GM12878 (cell line): Measurements from ENCODE around the gene KRTAP1-4. TPM values are rescaled to one million over a fixed set of nuclear protein-coding genes. Genes with fewer than 3 reads are reported as not detected.
"Not testable (repeated sequence)": the region's sequence is repeated elsewhere in the genome, so short reads cannot be mapped to it uniquely, and the experiment has no call there.

Experiments used
- ATAC-seq: fragments of 200-7000 bp; cut with Tn5 transposase; 3 replicates; pipeline ENCODE4 v1.9.1; 2020; ENCODE audit warnings: mild to moderate bottlenecking, moderate library complexity
- BruUV-seq: library from RNA; stranded (reverse); fragments of 400-500 nt; replicated peaks from 2 replicates; lab custom pipeline; 2021; lab: Mats Ljungman, UMichigan
- CTCF ChIA-PET: fragments of 300-600 bp; sonication (Branson Sonifier 250); formaldehyde crosslinking; extraction: SDS; loops from one replicate; lab custom pipeline; 2021; ENCODE audit warnings: inconsistent platforms; lab: Yijun Ruan, JAX
- POLR2A ChIA-PET: fragments of 350-600 bp; formaldehyde crosslinking; extraction: SDS; loops from one replicate; lab custom pipeline; 2021; ENCODE audit warnings: inconsistent platforms; lab: Charles Lee
- RAD21 ChIA-PET: fragments of 300-600 bp; sonication (Branson Sonifier 250); formaldehyde crosslinking; loops from one replicate; lab custom pipeline; 2023; ENCODE audit warnings: antibody characterized with exemption; ENCODE audit not compliant: unreplicated experiment; lab: Charles Lee
- SMC1A ChIA-PET: fragments of 300-600 bp; sonication (Branson Sonifier 250); formaldehyde crosslinking; loops from one replicate; lab custom pipeline; 2023; ENCODE audit not compliant: unreplicated experiment, uncharacterized antibody; lab: Charles Lee
- DNase-seq: peaks from one replicate; pipeline ENCODE4 v3.0.0-alpha.2; 2011; ENCODE audit warnings: low read depth, low spot score
- FAIRE-seq: peaks from 3 replicates; lab custom pipeline; 2011; peaks lifted over from hg19 to GRCh38; lab: Jason Lieb, UNC
- H2AFZ ChIP-seq: 2 replicates; pipeline ENCODE4 v1.6.0; 2011; ENCODE audit warnings: low read depth, low read length, control low read depth; ENCODE audit not compliant: control insufficient read depth
- H3K27ac ChIP-seq: 2 replicates; pipeline ENCODE4 v1.5.1; 2011; ENCODE audit warnings: control low read depth; ENCODE audit not compliant: control insufficient read depth, insufficient read depth
- H3K27me3 ChIP-seq, 2 experiments: replicated peaks in 1 of 2; 2 replicates each; pipeline versions ENCODE4 v1.6.0 to v1.6.1; 2011; ENCODE audit warnings: low read length in 1 of 2; ENCODE audit not compliant: control insufficient read depth in 2 of 2, insufficient read depth in 2 of 2
- H3K36me3 ChIP-seq, 2 experiments: 2 replicates each; pipeline ENCODE4 v1.5.1; 2011; ENCODE audit warnings: low read length in 1 of 2; ENCODE audit not compliant: control insufficient read depth in 2 of 2, insufficient read depth in 2 of 2
- H3K4me1 ChIP-seq: 2 replicates; pipeline ENCODE4 v1.6.1; 2011; ENCODE audit warnings: mild to moderate bottlenecking, low read length, moderate library complexity, mixed read lengths; ENCODE audit not compliant: control insufficient read depth, insufficient read depth
- H3K4me2 ChIP-seq: 2 replicates; pipeline ENCODE4 v1.6.0; 2011; ENCODE audit warnings: control low read depth; ENCODE audit not compliant: control insufficient read depth, insufficient read depth
- H3K4me3 ChIP-seq: fragments of 200-600 bp; sonication (generic); 2 replicates; pipeline ENCODE4 v1.5.1; 2016
- H3K79me2 ChIP-seq: 2 replicates; pipeline ENCODE4 v1.6.0; 2011; ENCODE audit warnings: low read length; ENCODE audit not compliant: control insufficient read depth, insufficient read depth
- H3K9ac ChIP-seq: 2 replicates; pipeline ENCODE4 v1.8.0; 2011; ENCODE audit warnings: low read length, control low read depth, mixed read lengths; ENCODE audit not compliant: control insufficient read depth, insufficient read depth
- H3K9me3 ChIP-seq: replicated peaks from 3 replicates; pipeline ENCODE4 v1.5.1; 2011; ENCODE audit warnings: mild to moderate bottlenecking, low read length; ENCODE audit not compliant: control insufficient read depth, insufficient read depth
- H4K20me1 ChIP-seq: 2 replicates; pipeline ENCODE4 v1.6.0; 2011; ENCODE audit not compliant: control insufficient read depth, insufficient read depth
- ASH2L ChIP-seq: fragments of 300-600, 200-600 bp; sonication (generic); IDR thresholded peaks from 2 replicates; pipeline ENCODE4 v1.6.1; 2017; ENCODE audit warnings: low read depth, mild to moderate bottlenecking, borderline replicate concordance
- ATF3 ChIP-seq: IDR thresholded peaks from 2 replicates; pipeline ENCODE4 v1.6.1; 2011; ENCODE audit warnings: low read depth, mild to moderate bottlenecking, low read length, moderate library complexity, borderline replicate concordance; ENCODE audit errors: extremely low read depth
- BMI1 ChIP-seq: fragments of 450-650 bp; IDR thresholded peaks from 2 replicates; pipeline ENCODE4 v1.6.1; 2016; ENCODE audit warnings: mild to moderate bottlenecking, moderate library complexity, borderline replicate concordance
- CBFB ChIP-seq: IDR thresholded peaks from 2 replicates; pipeline ENCODE4 v1.6.1; 2016; ENCODE audit warnings: antibody characterized with exemption, low read depth
- EZH2 ChIP-seq: IDR thresholded peaks from 2 replicates; pipeline ENCODE4 v1.6.1; 2012; ENCODE audit warnings: low read depth, mild to moderate bottlenecking, control low read depth, inconsistent platforms, low read length, borderline replicate concordance; ENCODE audit not compliant: control insufficient read depth
- HDGF ChIP-seq: fragments of 450-650 bp; IDR thresholded peaks from 2 replicates; pipeline ENCODE4 v1.6.1; 2016; ENCODE audit warnings: antibody characterized with exemption
- IRF4 ChIP-seq: IDR thresholded peaks from 2 replicates; pipeline ENCODE4 v1.6.1; 2011; ENCODE audit warnings: low read depth, low read length
- JUNB ChIP-seq: IDR thresholded peaks from 2 replicates; pipeline ENCODE4 v1.6.1; 2016; ENCODE audit warnings: antibody characterized with exemption, mild to moderate bottlenecking
- JUND ChIP-seq: IDR thresholded peaks from 2 replicates; pipeline ENCODE4 v1.6.1; 2012; ENCODE audit warnings: low read depth, mild to moderate bottlenecking, low read length, improper control_type of control experiment, moderate library complexity
- KDM1A ChIP-seq: fragments of 200-600 bp; sonication (generic); IDR thresholded peaks from 2 replicates; pipeline ENCODE4 v1.6.1; 2016; ENCODE audit warnings: borderline replicate concordance
- LARP7 ChIP-seq: fragments of 450-650 bp; IDR thresholded peaks from 2 replicates; pipeline ENCODE4 v1.6.1; 2017; ENCODE audit warnings: mild to moderate bottlenecking
- PAX5 ChIP-seq: IDR thresholded peaks from 2 replicates; pipeline ENCODE4 v1.6.1; 2011; ENCODE audit warnings: low read depth, low read length, borderline replicate concordance
- PAX8 ChIP-seq: fragments of 450-650 bp; IDR thresholded peaks from 2 replicates; pipeline ENCODE4 v1.6.1; 2017; ENCODE audit warnings: mild to moderate bottlenecking, moderate library complexity
- POLR2A ChIP-seq: IDR thresholded peaks from 2 replicates; pipeline ENCODE4 v1.6.1; 2011; ENCODE audit warnings: low read depth, mild to moderate bottlenecking, low read length
- RELA ChIP-seq: fragments of 450-650 bp; IDR thresholded peaks from 2 replicates; pipeline ENCODE4 v1.8.0; 2014; ENCODE audit warnings: borderline replicate concordance; ENCODE audit not compliant: partially characterized antibody
- SIN3A ChIP-seq: IDR thresholded peaks from 2 replicates; pipeline ENCODE4 v1.6.1; 2012; ENCODE audit warnings: low read depth, low read length, improper control_type of control experiment
- SKIL ChIP-seq: fragments of 450-650 bp; IDR thresholded peaks from 2 replicates; pipeline ENCODE4 v1.6.1; 2017; ENCODE audit warnings: mild to moderate bottlenecking, low read depth, inconsistent platforms; ENCODE audit not compliant: poor library complexity, severe bottlenecking
- SREBF1 ChIP-seq: IDR thresholded peaks from 2 replicates; pipeline ENCODE4 v1.6.1; 2012; ENCODE audit warnings: mild to moderate bottlenecking, low read length
- STAT3 ChIP-seq: IDR thresholded peaks from 2 replicates; pipeline ENCODE4 v1.6.1; 2011; ENCODE audit warnings: low read depth, low read length, improper control_type of control experiment
- WGBS: methylation state at CpG from one replicate; pipeline ENCODE4 v1.1.6; 2016; ENCODE audit warnings: low lambda C conversion rate; ENCODE audit not compliant: insufficient replicate concordance, insufficient coverage; ENCODE audit errors: missing lambda C conversion rate; 5-methylcytosine and 5-hydroxymethylcytosine counted together
- in situ Hi-C: fragments of 300-500 bp; cut with MboI; formaldehyde crosslinking; loops from 9 replicates; pipeline ENCODE4 v1.14.3; 2018; ENCODE audit warnings: mixed read lengths
- intact Hi-C: fragments of 100-400 bp; cut with micrococcal nuclease; formaldehyde crosslinking; loops from one replicate; pipeline ENCODE4 v1.14.2; 2022; ENCODE audit not compliant: unreplicated experiment
- polyA plus RNA-seq, 11 experiments: library from polyadenylated mRNA; depleted of rRNA in 4 of 11; unstranded in 6 of 11; stranded (reverse) in 5 of 11; fragments of >200 nt; fragmentation: Nextera tagmentation in 4 of 11; fragmentation: Illumina TruSeq in 1 of 11; extraction: Ambion mirVana in 4 of 11; extraction: Trizol in 1 of 11; gene quantifications; 1 replicate in 1 of 11; 2 replicates in 10 of 11; pipeline versions ENCODE4 v1.2.1 to v1.2.3, GENCODE V29; 2011 to 2016; ENCODE audit warnings: inconsistent platforms in 2 of 11, missing spikeins in 2 of 11, low read depth in 1 of 11
- total RNA-seq, 4 experiments: library from RNA; depleted of rRNA in 3 of 4; stranded (reverse); fragments of >200 nt in 3 of 4; fragmentation: Illumina TruSeq in 1 of 4; extraction: Trizol in 1 of 4; gene quantifications; 2 replicates each; pipeline versions ENCODE4 v1.2.1 to v1.2.3, GENCODE V29; 2013 to 2021

KRTAP1-4 gene
- total and polyA plus RNA-seq, 10 of the 15 experiments (the other 5 are each of a cell fraction or from before 2014, with no cell fraction given), result not detected

DNA sequence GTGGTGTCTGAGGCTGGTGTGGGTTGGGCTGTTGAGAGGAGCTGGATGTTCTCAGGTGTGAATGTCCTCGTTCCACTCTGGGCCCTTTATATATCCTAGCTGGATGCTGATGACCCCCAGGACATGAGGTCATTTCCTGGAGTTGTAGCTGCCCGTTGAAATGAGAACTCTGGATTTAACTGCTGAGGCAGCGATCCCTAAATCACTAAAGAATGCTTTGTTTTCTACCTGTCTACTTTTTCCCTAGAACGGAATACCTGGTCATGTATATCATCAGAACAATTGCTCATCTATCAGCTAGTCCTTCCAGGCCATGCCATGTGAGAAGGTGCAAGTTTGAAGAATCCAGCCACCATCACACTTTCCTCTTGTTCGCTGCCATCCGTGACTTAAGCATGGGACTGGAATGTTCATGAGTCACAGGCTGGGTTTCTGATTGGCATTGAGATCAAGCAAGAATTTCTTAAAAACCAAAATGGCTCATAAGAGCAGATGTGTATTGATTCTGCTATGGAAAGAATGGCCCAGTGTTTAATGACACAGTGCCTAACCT is 30.1 kb upstream of the KRTAP1-4 start, which contains the start of gene KRTAP2-3:
KRTAP2-3 (minus strand) TSS at position 63 of the 553 bp plus-strand sequence. CDS start 64 bp downstream, outside the sequence.
- no TSS peak for BruUV-seq
- no peak within 1 kb of the TSS for H3K4me2 ChIP-seq
- SMC1A ChIA-PET, result no interaction called here
- no peak within 1 kb of the TSS for H2AFZ ChIP-seq
- TF ChIP-seq SREBF1 (no peak), PAX8 (no peak), ATF3 (no peak), EZH2 (no peak), RELA (no peak), HDGF (no peak), KDM1A (no peak), LARP7 (no peak), JUNB (no peak), POLR2A (no peak), STAT3 (no peak), SIN3A (no peak), ASH2L (no peak), BMI1 (no peak), JUND (no peak), SKIL (no peak), PAX5 (no peak), IRF4 (no peak), CBFB (no peak)
- CTCF ChIA-PET, result no interaction called here
- H3K79me2 ChIP-seq, result no peaks in the 10 kb centered on the region
- in situ Hi-C loops, result no loop called here
- RAD21 ChIA-PET, result no interaction called here
- ATAC-seq (no peak), FAIRE-seq (no peak), DNase-seq (no peak)
- H3K27ac ChIP-seq, result no peak within 1 kb of the TSS
- intact Hi-C loops, result no loop called here
- H3K4me3 ChIP-seq, result no peak within 1 kb of the TSS
- WGBS, result 23% methylated on average over 6 of the region's 6 CpGs
- H3K9me3 ChIP-seq, result no peaks in the 10 kb centered on the region
- H3K9ac ChIP-seq, result no peak within 1 kb of the TSS
- POLR2A ChIA-PET, result no interaction called here
- no peaks in the 10 kb centered on the region for H3K4me1 ChIP-seq
- H4K20me1 ChIP-seq, result no peaks in the 10 kb centered on the region
- no peaks in the 10 kb centered on the region for H3K36me3 ChIP-seq
- H3K27me3 ChIP-seq, result no peaks in the 10 kb centered on the region; a peak in 1 of 4 replicates

DNA sequence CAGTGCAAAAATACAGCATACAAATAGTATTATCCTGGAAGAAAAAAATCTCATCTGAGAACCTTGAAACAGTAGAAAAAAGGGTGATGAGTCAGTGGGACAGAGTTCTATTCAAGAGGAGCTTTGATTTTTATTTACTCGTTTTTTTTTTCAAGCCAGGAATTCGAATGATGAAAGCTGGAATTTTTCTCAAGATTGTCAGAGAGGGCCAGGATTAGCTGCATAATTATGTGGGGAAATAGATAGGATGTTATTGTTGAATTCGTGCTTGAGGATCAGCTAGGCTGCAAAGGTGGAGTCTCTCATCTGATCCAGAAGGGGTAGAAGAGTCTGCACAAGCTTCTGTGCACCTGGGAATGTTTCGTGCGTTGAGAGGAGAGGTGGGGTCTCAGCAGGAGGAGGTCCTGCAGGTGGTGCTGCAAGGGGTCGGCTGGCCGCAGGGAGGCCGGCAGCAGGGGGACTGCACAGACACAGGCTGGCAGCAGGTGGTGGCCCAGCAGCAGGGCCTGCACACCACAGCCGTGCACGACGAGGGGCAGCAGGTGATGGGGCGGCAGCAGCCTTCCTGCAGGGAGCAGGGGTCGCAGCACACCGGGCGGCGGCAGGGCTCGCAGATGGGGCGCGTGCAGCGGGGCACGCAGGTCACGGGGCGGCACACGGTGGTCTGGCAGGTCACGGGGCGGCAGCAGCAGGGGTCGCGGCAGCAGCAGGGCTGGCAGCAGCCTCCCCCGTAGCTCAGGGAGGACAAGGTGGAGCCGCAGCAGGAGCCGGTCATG is 29.5 kb upstream of the KRTAP1-4 start:
- DNase-seq, H3K27me3 ChIP-seq, H3K9ac ChIP-seq, intact Hi-C loops, H3K4me3 ChIP-seq, BruUV-seq, H3K27ac ChIP-seq, H2AFZ ChIP-seq, CTCF ChIA-PET, FAIRE-seq, RAD21 ChIA-PET, ATAC-seq, H4K20me1 ChIP-seq, H3K79me2 ChIP-seq, H3K36me3 ChIP-seq, POLR2A ChIA-PET, in situ Hi-C loops, H3K4me1 ChIP-seq, H3K9me3 ChIP-seq, H3K4me2 ChIP-seq: not testable (repeated sequence)
- 47% methylated on average over 10 of the region's 31 CpGs for WGBS
- SMC1A ChIA-PET, result interaction anchor here (0.6 kb wide), 1 partner anchor 387 kb away, joined by 3 read pairs; no protein-coding TSS in a partner anchor
